Gastrocnemius medialis (tissue), 4 donors: ENCODE results near the gene LDB3. TPM values are rescaled to one million over a fixed set of nuclear protein-coding genes. Genes with fewer than 3 reads are reported as not detected.

ENCODE experiments used
- ATAC-seq, 2 donors: fragments of 150-250 bp; one replicate each; pipeline ENCODE4 v1.9.1; 2016
- DNase-seq, 2 donors: peaks; one replicate each; pipeline ENCODE4 v3.0.0-alpha.2; 2019
- H3K27ac ChIP-seq, 4 donors: fragments of 200-600 bp; sonication (generic); 1 replicate in 1 of 4; 2 replicates in 3 of 4; pipeline ENCODE4 v1.5.1; 2016 to 2018; ENCODE audit warnings: mild to moderate bottlenecking in 2 of 4, moderate library complexity in 1 of 4
- H3K27me3 ChIP-seq, 3 donors: fragments of 200-600 bp; sonication (generic) in 2 of 3; 1 replicate in 1 of 3; 2 replicates in 2 of 3; pipeline versions ENCODE4 v1.5.1 to v1.6.0; 2016 to 2019; ENCODE audit warnings: mild to moderate bottlenecking in 1 of 3, moderate library complexity in 1 of 3
- H3K36me3 ChIP-seq, 2 donors: fragments of 200-600 bp; sonication (generic) in 1 of 2; one replicate each; pipeline ENCODE4 v1.5.1; 2017 to 2018
- H3K4me1 ChIP-seq, 2 donors: fragments of 200-600 bp; sonication (generic) in 1 of 2; one replicate each; pipeline ENCODE4 v1.5.1; 2016 to 2017; ENCODE audit warnings: mild to moderate bottlenecking in 2 of 2
- H3K4me3 ChIP-seq, 4 donors: fragments of 200-600 bp; sonication (generic) in 3 of 4; 1 replicate in 1 of 4; 2 replicates in 3 of 4; pipeline ENCODE4 v1.5.1; 2016 to 2019; ENCODE audit warnings: mild to moderate bottlenecking in 2 of 4
- H3K9me3 ChIP-seq, 3 donors: fragments of 200-600 bp; sonication (generic) in 2 of 3; 1 replicate in 1 of 3; 2 replicates in 2 of 3; pipeline ENCODE4 v1.5.1; 2016 to 2019
- CTCF ChIP-seq, 5 experiments: fragments of 450-650 bp in 3 of 5; fragments of 200-600 bp in 2 of 5; sonication (generic) in 2 of 5; IDR thresholded peaks in 4 of 5; conservative IDR thresholded peaks in 1 of 5; 1 replicate in 4 of 5; 2 replicates in 1 of 5; pipeline ENCODE4 v1.5.1; 2016 to 2019; ENCODE audit warnings: antibody characterized with exemption in 5 of 5, mild to moderate bottlenecking in 3 of 5, moderate library complexity in 3 of 5
- POLR2A ChIP-seq, 2 donors: fragments of 450-650 bp; IDR thresholded peaks; one replicate each; pipeline ENCODE4 v1.6.1; 2017; ENCODE audit warnings: antibody characterized with exemption in 2 of 2, mild to moderate bottlenecking in 2 of 2, moderate library complexity in 2 of 2
- in situ Hi-C, 4 donors: fragments of 200-750 bp; cut with MboI; loops; one replicate each; pipeline versions ENCODE4 v1.15.0 to v1.8.0; 2017; ENCODE audit warnings: low sequenced_read_pairs in 4 of 4
- intact Hi-C: fragments of 100-400 bp; cut with DNase I; formaldehyde crosslinking; loops from one replicate; pipeline ENCODE4 v1.15.1; 2023; ENCODE audit warnings: low total_unique reads
- total RNA-seq, 4 donors: library from RNA; depleted of rRNA; stranded (reverse); fragments of >200 nt; gene quantifications; one replicate each; pipeline versions ENCODE4 v1.1.0 to v1.2.3, GENCODE V29; 2016

Gene LDB3
- 100 to 1,000 TPM; 164 to 305 (median 227) TPM for total RNA-seq

- H3K36me3 ChIP-seq, result no peaks in the 10 kb centered on the region
- in situ Hi-C loops, result no loop called here
Observed at GRCh38 chr10:86668297-86669165, at the start of gene LDB3. LDB3 (plus strand) TSS chr10:86668511; CDS start chr10:86668692, 181 bp downstream.

GRCh38 chr10:86628311-86628710 lies 40.0 kb upstream of the LDB3 start:
- ATAC-seq, result no peak
- H3K4me3 ChIP-seq, result no peak overlapping the region
- in situ Hi-C loops (no loop called here), intact Hi-C loops (no loop called here)
- H3K4me1 ChIP-seq, result peaks cover 14 to 16% of the 10 kb centered on the region in 2 donors
- no peaks in the 10 kb centered on the region for H3K9me3 ChIP-seq
- no peaks in the 10 kb centered on the region for H3K36me3 ChIP-seq
- H3K27ac ChIP-seq, result no peak overlapping the region
- no peaks in the 10 kb centered on the region for H3K27me3 ChIP-seq
- DNase-seq, result no peak
- no peak for TF ChIP-seq CTCF (IDR thresholded peaks at IDR 0.05 in 4 of 5, conservative IDR thresholded peaks at IDR 0.05 in 1 of 5)
- no peak for TF ChIP-seq POLR2A (IDR thresholded peaks at IDR 0.05)

More at GRCh38 chr10:86668297-86669165, at the start of gene LDB3:
- intact Hi-C loops, result loop anchor here (5.0 kb wide), 1 partner anchor 89 kb away; the partner anchor contains the start of gene BMPR1A
- ATAC-seq (peak; percentile 48 to 56), DNase-seq (peak; percentile 91 to 97)
- Histone ChIP-seq H3K9me3 (no peaks in the 10 kb centered on the region), H3K4me3 (peak within 1 kb of the TSS; percentile 51 to 79 (median 69)), H3K4me1 (peaks cover 86 to 98% of the 10 kb centered on the region in 2 donors), H3K27ac (peak within 1 kb of the TSS; percentile 98 to 100 (median 99)), H3K27me3 (no peaks in the 10 kb centered on the region)
- TF ChIP-seq POLR2A (IDR thresholded peaks at IDR 0.05) (peak; percentile 92 to 98), CTCF (IDR thresholded peaks at IDR 0.05 in 4 of 5, conservative IDR thresholded peaks at IDR 0.05 in 1 of 5) (no peak)

GRCh38 chr10:86630079-86630478 lies 38.2 kb upstream of the LDB3 start:
- Histone ChIP-seq H3K27me3 (no peaks in the 10 kb centered on the region), H3K4me1 (peaks cover 14 to 16% of the 10 kb centered on the region in 2 donors), H3K4me3 (no peak overlapping the region), H3K27ac (no peak overlapping the region), H3K9me3 (no peaks in the 10 kb centered on the region), H3K36me3 (no peaks in the 10 kb centered on the region)
- intact Hi-C loops (no loop called here), in situ Hi-C loops (no loop called here)
- TF ChIP-seq POLR2A (IDR thresholded peaks at IDR 0.05) (no peak), CTCF (IDR thresholded peaks at IDR 0.05 in 4 of 5, conservative IDR thresholded peaks at IDR 0.05 in 1 of 5) (no peak)
- DNase-seq, result no peak
- peak in 1 of 2 donors; percentile 61 for ATAC-seq

- Histone ChIP-seq H3K27ac (peak overlapping the region in 1 of 4 donors; percentile 13), H3K27me3 (no peaks in the 10 kb centered on the region), H3K4me1 (peaks cover 14 to 16% of the 10 kb centered on the region in 2 donors), H3K36me3 (no peaks in the 10 kb centered on the region), H3K9me3 (no peaks in the 10 kb centered on the region), H3K4me3 (peak overlapping the region; percentile 40 to 52 (median 46))
- DNase-seq (no peak), ATAC-seq (peak; percentile 66)
- TF ChIP-seq CTCF (IDR thresholded peaks at IDR 0.05 in 4 of 5, conservative IDR thresholded peaks at IDR 0.05 in 1 of 5) (peak in 3 of 5 experiments; percentile 5 to 33 (median 21)), POLR2A (IDR thresholded peaks at IDR 0.05) (no peak)
- intact Hi-C loops, result no loop called here
- in situ Hi-C loops, result no loop called here
Observed at GRCh38 chr10:86632009-86632800, 36.1 kb upstream of the LDB3 start.
